ENCODE results near the gene TYR.

- TF ChIP-seq, protein P1, sequence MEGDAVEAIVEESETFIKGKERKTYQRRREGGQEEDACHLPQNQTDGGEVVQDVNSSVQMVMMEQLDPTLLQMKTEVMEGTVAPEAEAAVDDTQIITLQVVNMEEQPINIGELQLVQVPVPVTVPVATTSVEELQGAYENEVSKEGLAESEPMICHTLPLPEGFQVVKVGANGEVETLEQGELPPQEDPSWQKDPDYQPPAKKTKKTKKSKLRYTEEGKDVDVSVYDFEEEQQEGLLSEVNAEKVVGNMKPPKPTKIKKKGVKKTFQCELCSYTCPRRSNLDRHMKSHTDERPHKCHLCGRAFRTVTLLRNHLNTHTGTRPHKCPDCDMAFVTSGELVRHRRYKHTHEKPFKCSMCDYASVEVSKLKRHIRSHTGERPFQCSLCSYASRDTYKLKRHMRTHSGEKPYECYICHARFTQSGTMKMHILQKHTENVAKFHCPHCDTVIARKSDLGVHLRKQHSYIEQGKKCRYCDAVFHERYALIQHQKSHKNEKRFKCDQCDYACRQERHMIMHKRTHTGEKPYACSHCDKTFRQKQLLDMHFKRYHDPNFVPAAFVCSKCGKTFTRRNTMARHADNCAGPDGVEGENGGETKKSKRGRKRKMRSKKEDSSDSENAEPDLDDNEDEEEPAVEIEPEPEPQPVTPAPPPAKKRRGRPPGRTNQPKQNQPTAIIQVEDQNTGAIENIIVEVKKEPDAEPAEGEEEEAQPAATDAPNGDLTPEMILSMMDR (IDR thresholded peaks at IDR 0.05): no peak
- TF ChIP-seq EZH2 (IDR thresholded peaks at IDR 0.05; ENCODE audit: borderline replicate concordance, insufficient read depth, low read depth, low read length, poor library complexity, severe bottlenecking): no peak
Observed at GRCh38 chr11:89235976-89236375, 58.3 kb downstream of the TYR start.
